Activated CD4-positive, CD25-positive, alpha-beta regulatory T cell treated with anti-CD3 and anti-CD28 coated beads, Interleukin-2, amount 50 U/mL, for 72 hours (primary cell): ENCODE measurements around the gene GAB1.

Experiments
- DNase-seq: peaks from one replicate; pipeline ENCODE4 v3.0.0; 2021

GAB1 gene

DNA sequence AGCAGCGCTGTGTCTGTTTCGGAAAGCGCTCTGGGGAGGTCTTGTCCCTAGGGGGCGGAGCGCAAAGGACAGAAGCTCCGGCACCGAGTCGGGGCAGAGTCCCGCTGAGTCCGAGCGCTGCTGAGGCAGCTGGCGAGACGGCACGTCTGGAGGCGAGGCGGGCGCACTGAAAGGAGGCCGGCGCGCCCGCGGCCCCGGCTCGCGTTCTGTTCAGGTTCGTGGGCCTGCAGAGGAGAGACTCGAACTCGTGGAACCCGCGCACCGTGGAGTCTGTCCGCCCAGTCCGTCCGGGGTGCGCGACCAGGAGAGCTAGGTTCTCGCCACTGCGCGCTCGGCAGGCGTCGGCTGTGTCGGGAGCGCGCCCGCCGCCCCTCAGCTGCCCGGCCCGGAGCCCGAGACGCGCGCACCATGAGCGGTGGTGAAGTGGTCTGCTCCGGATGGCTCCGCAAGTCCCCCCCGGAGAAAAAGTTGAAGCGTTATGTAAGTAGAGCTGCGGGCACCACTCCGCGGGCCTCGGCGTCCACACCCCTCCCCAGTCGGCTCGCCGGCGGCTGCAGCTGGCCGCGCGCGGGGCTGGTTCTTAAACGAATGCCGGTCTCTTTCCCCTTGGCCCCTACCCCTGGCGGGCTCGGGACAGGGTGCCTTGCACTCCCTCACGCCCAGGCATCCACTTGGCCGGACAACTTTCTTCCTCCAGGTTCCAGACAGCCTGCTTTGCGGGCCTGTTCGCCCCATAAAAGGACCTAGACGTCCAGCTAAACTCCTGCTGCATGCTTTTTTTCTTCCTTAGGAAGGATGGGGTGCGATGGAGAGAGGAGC is at the start of gene GAB1:
Gene GAB1, plus strand, starts transcription at position 96 of the 819 bp plus-strand sequence. Its CDS starts 313 bp downstream, at position 409.
- DNase-seq = peak; percentile 32

DNA sequence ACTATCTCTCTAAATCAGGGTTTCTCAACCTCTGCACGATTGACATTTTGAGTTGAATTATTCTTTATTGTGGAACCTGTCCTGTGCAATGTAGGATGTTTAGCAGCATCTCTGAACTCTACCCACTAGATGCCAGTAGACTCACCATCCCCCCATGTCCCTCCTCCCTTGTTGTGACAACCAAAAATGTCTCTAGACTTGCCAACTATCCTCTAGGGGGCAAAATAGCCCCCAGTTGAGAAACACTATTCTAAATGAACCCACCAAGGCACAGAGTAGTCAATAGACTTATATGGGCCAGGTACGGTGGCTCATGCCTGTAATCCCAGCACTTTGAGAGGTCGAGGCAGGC is 49.1 kb upstream of the GAB1 start:
- no peak for DNase-seq

DNA sequence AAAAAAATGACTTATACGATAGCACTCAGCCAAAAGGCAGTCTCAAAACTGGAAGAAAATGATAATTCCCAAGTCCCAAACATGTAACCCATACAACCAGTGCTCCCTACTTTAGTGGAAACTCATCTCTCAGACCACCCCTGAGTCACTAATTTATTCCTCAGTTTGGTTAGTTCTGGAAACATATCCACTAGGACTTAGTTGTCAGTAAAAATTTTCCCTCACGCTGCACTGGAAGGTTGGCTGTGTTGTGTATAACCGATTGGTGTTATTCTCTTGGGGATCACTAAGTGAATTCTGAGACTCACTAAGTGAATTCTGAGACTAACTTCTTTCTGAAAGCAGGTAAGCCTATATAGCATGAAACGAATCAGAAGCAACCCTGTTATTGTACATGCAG is 48.5 kb upstream of the GAB1 start:
- DNase-seq = no peak

DNA sequence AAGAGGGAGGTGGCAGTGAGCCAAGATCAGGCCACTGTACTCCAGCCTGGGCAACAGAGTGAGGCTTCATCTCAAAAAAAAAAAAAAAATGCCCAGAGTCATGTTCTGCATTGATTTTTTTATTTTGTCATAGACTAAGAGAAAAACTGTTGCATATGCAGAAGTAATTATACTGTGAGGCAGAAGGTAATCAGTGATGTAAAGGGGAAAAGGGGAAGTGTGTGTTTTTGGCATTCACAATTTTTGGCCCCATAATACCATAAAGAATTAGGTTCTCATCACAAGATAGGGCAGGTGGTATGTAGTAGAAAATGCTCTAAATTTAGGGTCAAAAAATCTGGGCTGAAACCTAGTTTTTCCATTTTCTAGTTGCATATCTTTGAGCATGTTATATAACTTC is 47.3 kb upstream of the GAB1 start:
- no peak for DNase-seq

DNA sequence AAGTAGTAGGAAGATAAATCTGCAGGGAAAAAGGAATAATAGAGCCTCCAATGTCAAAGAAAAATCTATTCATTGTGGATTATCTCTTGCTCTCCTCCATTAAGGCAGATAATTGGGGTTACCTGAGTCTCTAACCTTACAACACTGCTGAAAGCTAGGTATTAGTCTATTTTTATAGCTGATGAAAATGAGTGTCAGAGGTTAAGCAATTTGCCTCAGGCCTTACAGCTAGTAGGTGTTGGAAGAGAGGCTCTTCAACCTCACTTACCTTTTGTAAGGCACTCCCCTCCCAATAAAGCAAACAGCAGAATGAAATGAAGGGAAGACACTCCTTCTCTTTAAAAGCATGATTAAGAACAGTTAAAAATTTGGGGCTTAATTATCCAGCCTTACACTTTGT is 45.4 kb upstream of the GAB1 start:
- no peak for DNase-seq

DNA sequence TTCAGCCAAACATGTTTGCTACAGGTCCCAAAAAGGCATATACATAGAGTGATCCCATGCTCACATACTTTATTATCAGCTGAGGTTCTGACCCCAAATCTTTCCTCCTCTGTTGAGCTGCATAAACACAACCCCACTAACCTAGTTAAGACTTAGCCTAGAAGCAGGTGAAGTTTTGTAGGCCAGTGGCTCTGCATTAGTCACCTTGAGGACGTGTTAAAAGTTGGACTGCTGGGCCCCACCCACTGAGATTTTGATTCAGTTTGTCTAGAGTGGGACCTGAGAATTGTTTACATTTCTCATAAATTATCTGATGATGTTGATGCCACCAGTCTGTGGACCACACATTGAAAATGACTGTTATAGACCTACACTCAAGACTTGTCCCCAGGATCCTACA is 43.8 kb upstream of the GAB1 start:
- no peak for DNase-seq

DNA sequence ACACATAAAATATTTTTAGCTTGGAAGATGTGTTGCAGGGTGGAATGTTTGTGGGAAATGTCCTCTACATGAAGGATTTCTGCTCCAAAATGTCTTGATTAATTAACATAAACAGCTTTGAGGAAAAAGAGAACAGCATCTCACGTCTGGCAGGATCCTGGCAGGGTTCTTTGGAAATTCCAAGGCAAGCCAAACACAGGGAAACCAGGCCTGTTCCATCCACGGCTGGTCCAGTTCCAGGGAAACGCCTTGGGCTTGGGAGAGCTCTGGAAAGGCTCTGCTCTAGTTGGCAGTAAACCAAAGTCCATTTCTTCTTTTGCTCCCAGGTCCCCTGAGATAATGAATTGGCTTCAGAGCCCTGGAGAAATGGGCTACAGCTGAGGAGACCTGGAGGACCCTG is 42.4 kb upstream of the GAB1 start:
- DNase-seq = no peak

DNA sequence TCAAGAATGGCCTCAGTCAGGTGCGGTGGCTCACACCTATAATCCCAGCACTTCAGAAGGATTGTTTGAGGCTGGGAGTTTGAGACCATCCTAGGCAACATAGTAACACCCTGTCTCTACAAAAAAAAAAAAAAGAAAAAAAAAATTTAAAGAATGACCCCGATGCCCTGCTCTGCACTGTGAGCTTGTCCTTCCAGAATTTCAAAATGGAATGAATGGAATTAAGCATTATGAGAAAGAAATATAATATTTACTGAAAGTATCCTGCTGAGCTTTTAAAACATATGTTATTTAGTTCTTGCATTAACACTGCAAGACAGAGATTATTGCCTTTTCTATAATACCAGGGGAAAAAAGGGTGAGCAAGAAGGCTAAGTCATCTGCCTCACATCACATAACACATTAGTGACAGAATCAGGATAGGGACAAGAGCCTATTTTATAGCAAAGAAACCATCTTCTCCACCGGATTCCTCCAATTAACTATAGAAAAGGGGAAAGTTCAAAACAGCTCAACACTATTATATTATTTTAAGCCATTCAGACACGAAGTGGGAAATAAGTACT is 41.9 kb upstream of the GAB1 start:
- no peak for DNase-seq

DNA sequence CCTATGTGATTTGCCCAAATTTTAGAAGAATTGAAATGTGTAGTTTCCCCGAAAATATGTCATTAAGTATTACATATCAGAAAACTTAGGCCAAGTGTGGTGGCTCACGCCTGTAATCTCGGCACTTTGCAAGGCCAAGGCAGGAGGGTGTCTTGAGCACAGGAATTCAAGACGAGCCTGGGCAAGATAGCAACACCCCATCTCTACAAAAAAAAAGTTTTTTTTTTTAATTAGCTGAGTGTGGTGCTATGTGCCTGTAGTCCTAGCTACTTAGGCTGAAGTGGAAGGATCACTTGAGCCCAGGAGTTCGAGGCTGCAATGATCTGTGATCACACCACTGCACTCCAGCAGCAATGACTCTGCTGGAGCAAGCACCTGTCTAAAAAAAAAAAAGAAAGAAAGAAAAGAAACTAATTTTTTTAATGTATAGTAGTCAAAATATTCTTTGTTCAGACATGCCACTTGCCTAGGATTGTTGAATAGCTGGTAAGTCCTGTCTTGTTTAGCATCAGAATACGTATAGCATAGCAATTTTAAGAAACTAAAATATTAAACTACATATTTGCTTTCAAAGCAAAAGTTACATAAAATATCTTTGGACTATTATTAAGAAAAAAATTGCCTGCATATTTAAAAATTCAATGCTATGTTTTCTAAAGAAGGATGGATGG is 40.1 kb upstream of the GAB1 start:
- DNase-seq = no peak

DNA sequence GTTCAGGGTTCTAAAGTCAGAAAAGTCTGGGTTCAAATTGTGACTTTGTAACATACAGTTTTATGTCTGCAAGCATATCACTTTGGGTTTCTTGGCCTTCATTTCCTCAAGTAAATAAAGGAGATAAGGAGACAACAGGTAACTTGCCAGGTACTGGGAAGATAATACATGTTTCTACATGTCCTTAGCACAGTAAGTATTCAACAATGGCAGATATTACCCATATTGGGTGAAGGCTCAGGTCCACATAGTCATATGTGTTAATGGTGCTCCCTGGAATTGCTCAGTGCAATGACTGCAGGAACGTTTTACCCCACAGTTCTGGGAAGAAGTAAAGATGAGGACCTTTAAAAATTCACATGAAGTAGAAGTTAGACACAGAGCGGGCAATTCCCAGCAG is 35.8 kb upstream of the GAB1 start:
- no peak for DNase-seq

DNA sequence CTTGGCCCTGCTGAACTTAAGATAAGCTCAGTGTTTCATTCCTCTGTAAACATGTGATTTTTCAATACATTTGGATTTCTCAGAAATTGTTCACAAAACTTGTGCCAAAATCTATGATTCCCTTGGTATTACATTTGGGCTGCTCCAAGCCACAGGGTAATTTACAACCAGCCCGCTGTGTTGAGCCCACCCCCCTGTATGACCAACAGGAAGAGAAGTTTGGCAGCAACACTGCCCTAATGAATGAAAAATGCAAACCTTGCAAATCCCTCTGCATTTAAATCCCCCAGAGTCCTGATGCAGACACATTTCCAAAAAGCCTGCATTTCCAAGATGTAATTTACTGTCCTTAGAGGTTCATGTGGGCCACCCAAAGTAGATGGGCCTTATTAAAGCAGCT is 34.1 kb upstream of the GAB1 start:
- DNase-seq = no peak

DNA sequence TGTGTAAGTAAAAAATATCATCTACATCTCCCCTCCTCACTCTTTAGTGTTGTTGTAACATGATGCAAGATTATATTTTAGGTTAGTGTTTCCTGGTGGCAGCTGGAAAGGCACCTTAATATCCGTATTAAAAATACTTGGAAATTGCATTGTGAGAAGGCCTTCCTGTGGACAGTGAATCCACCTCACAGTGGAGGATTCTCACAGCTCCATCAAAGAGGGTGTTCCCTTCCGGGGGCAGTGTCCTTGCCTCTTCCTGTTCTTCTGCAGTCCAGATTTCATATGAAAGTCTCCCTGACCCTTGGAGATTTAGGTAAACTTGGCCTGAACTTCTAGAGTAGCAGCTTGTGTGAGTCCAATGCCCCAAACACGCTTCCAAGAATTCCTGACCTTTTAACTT is 29.9 kb upstream of the GAB1 start:
- no peak for DNase-seq

DNA sequence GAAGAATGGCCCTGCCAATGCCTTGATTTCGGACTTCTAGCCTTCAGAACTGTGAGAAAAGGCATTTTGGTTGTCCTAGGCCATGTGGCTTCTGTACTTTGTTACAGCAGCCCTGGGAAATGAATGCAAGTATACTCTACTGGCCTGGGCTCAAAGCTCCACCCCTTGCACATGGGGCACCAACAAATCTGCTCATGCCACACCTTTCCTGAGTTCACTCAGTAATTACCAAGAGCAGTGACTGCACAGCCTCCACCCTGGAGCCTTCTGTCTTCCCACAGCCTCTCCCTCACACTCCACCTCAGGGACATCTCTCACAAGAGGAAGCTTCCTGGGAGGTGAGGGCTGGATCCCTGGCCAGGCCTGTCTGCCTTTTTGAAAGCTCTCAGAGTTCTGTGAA is 29.1 kb upstream of the GAB1 start:
- DNase-seq = no peak

DNA sequence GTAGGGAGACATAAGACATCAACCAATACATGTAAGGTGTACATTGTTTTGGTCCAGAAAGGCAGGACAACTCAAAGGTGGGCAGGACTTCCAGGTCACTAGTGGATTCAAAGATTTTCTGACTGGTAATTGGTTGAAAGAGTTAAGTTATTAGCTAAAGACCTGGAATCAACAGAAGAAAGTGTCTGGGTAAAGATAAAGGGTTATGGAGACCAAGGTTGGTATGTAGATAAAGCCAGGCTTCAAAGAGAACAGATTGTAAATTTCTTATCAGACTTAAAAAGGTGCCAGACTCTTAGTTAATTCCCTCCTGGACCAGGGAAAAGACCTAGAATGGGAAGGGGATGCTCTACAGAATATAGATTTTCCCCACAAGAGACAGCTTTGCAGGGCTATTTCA is 28.3 kb upstream of the GAB1 start:
- no peak for DNase-seq

DNA sequence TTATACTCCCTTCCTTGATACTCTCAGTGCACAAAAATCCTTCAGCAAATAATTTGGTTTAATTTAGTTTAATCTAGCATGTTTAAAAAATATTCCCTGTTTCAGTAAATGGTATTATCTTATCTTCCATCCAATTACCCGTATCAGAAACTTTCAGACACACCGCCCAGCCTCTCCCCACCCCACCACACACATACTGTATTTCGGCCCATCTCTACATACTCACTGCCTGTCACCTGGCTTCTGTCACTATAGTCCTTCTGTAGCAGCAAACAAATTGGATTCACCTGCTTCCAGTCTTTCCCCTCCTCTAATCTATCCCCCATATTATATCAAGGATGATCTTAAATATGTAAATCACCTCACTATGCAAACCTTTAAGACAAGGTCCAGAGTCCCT is 24.8 kb upstream of the GAB1 start:
- DNase-seq = no peak

DNA sequence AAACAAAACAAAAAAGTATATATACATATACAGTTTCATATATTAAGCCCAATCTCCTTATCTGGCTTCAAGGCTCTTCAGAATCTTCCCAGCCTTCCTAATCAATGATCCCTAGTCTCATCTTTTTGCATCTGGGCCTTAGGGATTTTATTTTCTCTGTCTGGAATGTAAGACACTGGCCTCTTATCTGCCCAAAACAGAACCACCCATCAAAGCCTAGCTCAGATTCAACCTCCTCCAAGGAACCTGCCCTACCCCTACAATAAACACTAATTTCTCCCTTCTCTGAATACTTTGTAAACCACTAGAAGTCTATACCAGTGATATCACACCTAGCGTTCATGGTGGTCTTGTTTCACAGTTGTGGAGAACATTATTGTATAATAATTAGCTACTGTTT is 23.2 kb upstream of the GAB1 start:
- DNase-seq = no peak

DNA sequence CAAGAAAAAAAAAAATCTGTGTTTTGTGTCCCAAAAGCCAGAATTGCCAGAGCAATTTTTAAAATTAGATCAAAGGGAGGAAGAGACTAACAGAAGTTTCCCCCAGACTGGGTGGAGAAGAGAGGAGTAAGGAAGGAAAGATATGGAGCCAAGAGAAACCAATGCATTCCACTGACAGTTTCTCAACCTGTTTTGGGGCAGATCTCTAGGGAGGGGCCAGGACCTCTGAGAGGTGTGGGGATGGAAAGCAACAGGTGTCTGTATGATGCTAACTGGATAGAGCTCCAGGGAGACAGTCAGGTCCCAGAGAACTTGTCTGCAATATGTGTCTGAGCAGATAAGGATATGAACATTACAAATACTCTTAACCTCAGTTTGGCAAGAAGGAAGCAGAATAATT is 22.7 kb upstream of the GAB1 start:
- DNase-seq = no peak

DNA sequence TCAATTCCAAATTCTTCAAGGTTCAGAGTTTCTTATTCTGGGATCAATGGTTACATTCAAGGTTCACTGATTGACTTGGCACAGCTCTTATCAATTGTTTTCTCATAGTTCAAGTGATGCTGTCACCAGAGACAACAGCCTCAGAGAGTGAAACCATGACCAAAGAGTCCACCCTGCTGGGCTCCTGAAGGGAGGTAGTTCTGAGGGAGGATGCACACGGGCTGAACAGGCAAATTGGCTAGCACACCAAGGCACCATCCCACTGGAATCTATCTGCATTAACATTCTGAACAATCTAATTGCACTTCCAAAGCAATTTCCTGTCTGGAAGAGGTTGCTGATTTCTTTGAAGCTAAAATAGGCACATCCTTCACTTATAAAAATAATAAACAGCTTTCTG is 16.6 kb upstream of the GAB1 start:
- DNase-seq = no peak

DNA sequence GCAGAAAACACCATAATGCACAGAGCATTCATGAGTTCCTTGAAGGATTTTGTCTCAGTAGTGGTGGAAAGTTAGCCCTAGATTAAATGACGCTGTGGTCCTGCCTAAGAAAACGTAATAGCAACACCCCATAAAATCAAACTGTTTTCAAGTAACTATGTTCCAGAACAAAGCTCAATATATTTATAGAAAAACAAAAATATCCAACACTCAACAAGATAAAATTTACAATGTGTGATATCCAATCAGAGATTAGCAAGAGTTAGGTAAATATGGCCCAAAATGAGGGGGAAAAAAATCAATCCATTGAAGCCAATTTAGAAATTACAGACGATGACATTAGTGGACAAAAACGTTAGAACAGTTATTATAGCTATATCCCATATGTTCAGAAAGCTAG is 9.9 kb upstream of the GAB1 start:
- DNase-seq = no peak

DNA sequence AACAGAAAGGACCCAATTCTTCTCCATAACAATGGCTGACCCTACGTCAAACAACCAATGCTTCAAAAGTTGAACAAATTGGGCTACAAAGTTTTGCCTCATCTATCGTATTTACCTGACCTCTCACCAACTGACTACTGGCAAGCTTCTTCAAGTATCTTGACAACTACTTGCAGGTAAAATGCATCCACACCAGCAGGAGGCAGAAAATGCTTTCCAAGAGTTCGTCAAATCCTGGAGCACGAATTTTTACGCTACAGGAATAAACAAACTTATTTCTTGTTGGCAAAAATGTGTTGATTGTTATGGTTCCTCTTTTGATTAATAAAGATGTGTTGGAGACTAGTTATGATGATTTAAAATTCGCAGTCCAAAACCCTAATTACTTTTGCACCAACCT is 6.7 kb upstream of the GAB1 start:
- DNase-seq = no peak

DNA sequence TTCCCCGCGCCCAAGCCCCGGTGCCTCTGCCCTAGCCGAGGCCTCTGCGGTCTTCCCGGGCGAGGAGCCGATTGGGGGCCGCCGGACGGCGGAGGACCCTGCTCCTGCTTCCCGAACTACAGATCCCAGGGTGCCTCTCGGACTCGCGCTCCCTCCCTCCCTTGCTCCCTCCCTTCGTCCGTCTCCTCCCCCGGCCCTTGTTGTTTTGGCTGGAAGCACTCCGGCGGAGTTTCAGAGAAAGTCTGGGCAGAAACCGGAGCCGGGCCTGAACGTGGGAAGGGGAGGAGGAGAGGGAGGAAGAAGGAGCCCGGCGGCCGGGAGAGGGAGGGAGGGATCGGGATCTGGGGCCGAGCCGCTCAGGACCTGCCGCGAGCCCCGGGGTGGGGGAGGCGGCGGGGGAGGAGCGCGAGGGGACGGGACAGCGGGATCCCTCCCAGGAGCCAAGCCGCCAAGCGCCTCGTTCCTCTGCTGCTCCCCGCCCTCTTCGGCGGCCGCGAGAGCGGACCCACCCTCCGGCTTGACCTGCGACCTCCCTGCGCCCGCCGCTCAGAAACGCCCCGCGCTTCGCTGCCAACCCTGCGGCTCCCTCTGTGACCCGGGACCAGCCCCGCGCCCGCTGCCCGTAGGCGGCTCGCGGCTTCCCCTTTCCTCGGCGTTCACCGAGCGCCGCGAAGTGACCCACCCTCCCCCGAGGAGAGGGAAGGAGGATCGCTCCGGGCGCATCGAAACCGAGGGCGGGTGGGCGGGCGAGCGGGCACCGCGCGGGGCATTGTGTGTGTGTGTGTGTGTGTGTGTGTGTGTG is 496 bp upstream of the GAB1 start:
- DNase-seq = peak; percentile 36

DNA sequence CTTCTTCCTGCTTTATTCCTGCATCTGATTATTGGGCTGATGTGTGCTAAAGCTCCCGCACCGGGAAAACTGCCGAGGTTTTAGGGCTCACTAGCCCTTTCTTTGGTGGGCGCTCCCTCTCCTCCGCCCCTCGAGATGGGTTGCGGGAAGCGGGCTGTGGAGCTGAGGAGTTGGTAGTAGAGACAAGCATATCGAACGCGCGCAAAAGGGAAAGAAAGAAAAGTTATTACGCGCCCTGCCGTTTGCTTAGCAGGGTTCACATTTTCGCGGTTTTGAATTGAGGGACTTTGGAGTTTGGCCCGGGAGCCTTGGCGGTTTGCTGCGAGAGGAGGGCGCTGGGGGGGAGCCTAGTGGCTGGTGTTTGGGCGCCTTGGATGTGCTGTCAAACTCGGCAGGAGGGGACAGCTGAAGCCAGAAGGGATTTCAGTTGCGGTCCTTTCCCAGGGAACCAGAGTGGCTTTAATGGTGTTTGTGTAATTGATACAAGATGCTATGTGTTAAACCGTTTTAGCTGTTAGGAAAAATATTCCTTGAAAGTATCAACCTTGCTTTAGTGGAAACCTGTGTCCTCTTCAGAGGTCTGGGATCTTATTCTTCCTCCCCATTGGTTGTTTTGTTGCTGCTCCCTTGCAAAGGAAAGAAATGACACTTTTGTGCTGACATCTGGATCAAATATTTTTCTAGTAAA is 1.1 kb downstream of the GAB1 start:
- no peak for DNase-seq

DNA sequence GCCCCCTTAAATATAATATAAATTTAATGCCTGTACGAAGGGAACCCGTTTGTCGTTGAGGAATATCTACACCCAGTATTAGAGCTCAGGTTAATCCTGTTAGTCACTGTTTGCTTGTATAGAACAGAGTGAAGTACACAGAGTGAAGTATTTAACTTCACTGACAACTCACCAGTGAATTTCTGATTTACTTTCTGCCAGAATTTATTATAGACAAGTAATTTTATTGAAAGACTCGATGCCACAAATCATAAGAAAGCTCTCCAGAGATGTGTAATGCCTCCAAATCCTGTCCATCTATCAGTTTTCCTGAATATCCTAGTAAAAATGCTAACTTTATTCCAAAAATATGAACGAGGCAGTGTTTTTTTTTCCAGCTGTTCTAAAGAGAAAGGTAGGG is 1.6 kb downstream of the GAB1 start:
- DNase-seq = no peak
